NCI-H345 treated with DMSO at 0.1 percent for 48 hours (cell line): ENCODE data around the gene CDK14.

ENCODE experiments used
- DNase-seq: peaks from one replicate; lab custom pipeline; 2025; ENCODE audit not compliant: unreplicated experiment; lab: John Stamatoyannopoulos, UW

The CDK14 gene

DNA sequence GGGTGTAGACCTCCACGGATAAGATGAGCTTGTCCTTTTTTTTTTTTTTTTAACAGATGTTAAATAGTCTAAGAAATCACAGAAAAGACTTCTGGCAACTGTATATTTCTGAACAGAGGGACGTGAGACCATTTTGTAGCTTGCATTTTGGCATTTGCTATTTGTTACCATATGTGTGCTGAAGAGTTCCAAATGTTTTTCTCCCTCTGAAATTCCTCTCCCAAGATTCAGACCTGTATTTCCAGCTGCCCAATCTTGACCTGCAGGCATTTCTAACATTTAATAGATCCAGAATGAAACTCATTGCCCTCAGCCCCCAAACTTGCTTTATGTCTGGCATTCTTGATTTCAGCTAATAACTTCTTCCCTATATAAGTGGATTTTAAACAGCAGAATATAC lies 445.0 kb downstream of the CDK14 start:
- no peak for DNase-seq

DNA sequence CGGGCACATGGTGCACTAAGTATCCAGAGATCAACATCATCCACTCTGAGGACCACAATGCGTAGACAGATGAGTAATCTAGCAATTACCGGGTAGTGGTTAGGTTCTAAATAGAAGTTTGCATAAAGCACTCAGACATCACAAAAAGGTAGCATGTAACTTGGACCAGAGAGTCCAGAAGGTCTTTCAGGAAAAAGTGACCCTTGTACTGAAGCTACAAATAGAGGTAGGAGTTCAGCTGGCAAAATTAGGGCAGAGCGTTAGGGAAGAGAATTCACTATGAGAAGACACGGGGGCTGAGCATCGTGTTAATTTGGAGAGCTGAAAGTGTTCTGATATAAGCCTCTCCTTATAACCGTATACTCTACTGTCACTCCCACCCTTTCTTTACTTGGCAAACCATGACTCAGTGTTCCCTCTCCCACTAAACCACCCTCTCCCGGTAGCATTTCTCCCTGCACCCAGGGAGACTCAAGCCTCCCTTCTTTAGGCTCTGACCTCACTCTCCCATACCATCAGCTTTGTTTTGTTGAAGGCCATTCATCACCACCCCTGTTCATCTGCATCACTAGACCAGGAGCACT lies 445.9 kb downstream of the CDK14 start:
- no peak for DNase-seq

DNA sequence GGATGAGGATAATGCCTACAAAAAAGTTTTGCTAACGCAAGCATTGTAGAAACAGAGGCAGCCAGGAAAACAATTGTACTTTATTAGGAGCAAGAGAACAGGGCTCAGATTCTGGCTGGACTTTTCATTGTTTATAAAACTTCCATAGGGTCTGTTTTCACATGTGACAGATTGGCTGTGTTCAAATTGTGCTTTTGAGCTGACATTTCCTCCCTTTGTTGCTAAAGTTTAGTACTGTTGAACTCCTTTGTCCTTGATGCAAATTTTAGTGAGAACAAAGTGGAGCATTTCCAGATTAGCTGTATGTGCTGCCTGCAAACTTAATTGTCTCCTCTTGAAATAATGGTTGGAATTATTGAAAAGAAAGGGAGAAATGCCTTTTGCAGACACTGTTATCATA lies 447.1 kb downstream of the CDK14 start:
- DNase-seq, result no peak

DNA sequence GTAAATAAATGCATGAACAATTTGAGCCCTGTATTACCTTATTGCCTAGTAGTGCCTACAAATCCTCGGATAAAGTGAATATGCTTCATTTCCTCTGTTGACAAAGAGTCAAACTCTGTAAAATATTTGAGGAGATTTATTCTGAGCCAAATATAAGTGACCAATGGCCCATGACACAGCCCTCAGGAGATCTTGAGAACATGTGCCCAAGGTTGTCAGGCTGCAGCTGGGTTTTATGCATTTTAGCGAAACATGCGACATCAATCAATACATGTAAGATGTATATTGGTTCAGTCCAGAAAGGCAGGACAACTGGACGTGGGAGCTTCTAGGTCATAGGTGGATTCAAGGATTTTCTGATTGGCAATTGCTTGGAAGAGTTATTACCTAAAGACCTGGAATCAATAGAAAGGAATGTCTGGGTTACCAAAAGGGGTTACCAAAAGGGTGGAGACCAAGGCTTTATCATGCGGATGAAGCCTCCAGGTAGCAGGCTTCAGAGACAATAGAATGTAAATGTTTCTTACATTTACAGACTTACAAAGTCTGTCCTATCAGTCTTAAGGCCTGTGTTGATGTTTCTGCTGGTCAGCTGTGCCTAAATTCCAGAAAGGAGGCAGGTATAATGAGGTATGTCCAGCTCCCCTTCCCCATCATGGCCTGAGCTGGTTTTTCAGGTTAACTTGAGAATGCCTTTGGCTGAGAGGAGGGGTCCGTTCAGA lies 448.0 kb downstream of the CDK14 start:
- DNase-seq, result no peak

DNA sequence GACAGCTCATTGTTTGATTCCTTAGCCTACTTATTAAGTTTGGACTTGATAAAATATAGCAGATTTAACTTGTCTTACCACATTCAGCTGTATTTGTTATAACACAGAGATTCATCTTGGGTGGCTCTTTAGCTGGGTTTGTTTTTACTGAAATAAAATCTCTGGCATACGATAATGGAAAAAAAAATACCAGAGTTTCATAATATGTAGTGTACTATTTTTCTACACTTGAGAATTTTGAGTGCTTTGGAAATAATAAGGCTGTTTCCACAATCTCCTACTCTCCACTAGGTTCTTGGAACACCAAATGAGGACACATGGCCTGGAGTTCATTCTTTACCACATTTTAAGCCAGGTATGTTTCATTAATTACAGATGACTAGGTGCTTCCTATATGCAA lies 449.5 kb downstream of the CDK14 start:
- no peak for DNase-seq

DNA sequence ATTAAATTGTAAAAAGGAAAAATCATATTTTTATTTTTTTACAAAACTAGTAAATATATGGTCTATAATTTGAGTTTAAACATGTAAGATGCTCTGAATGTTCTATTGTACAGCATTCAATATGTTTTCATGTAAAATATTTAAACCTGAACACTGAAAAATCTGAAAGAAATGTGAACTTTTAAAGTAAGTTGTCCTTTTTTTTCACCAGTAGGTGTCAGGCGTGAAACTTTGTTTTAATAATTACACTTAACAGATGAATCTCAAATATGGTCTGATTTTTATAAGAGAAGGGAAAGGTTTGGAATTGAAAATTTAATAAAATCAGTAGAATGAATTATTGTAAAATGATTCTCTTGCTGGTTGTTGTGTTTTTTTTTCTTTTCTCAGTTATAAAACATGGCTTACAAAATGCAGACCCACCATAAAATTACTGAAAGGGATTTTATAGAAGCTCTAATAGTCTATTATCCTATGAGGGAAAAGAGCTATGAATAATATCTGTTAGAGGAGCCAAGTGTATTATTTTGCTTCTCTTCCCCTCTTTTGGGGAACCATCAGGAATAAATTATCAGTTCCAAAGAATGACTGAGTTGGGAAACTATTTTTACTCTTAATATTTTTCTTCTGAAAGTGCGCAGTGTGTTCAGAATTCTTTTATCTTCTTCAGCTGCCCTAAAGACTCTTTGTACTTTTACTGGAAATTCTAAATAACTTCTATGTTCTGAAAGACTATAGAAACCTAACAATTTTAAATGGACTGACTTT lies 450.4 kb downstream of the CDK14 start:
- DNase-seq, result no peak

DNA sequence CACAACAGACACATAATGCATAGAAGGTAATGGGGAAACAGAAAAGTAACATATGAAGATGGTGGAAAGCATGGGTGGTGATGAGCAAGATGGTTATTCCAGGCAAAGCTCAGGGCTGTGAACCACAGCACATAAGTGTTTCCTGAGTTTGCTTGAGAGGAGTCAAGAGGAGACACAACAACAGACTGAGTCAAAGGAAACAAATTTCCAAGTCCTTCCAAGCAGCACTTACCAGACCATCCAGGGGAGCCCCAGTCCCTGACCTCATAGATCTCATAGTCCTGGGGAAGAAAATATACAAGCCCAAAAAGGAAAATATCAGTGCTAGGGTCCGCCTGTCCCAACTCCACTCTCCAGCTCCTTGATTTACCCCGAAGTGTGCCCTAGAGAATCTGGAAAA lies 451.5 kb downstream of the CDK14 start:
- DNase-seq, result no peak

DNA sequence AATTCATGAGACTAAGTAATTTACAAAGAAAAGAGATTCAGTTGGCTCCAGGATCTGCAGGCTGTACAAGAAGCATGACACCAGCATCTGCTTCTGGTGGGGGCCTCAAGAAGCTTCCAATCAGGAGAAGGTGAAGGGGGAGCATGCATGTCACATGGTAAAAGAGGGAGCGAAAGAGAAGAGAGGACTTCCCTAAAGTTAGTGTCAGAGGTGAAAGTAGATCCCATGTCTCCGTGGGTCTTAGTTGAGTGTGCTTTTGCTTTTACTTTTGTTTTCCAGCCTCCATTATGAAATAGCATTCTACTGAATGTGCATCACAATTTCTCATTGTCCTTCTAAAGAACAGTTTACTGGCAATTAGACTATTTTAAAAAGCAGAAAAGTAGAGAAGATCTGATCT lies 454.6 kb downstream of the CDK14 start:
- no peak for DNase-seq

DNA sequence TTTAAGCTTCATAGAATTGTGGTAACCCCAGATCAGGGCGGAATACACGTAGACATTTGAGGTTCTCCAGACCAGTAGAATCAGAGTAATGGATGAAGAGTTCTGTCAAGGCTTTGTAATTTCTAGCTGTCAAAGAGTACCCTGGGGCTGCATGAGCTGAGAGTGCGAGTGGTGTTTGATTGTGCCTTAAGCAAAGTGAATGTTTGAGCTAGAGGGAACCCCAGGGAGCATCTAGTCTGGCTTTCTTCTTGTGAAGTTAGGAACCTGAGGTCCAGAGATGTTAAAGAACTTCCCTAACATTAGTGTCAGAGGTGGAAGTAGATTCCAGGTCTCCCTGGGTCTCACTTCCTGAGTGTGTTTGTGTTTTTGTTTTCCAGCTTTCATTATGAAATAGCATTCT lies 455.8 kb downstream of the CDK14 start:
- no peak for DNase-seq

DNA sequence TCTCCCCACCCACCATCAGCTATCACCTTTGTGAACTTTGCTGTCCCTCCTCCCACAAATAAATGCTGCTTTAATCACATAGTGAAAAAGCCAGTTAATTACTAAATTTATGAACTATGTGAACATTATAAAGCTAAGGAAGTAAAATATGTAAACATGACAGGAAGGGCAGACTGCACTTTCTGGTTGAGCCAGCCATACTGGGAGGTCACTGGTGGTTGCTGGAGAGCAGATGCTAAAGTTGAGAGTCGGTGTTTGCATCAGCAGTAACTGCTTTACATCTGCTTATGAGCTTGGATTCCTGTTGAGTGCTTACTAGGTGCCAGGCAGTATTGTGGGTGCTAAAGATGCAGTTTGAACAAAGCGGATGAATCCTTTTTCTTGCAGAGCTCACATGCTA lies 458.3 kb downstream of the CDK14 start:
- no peak for DNase-seq

DNA sequence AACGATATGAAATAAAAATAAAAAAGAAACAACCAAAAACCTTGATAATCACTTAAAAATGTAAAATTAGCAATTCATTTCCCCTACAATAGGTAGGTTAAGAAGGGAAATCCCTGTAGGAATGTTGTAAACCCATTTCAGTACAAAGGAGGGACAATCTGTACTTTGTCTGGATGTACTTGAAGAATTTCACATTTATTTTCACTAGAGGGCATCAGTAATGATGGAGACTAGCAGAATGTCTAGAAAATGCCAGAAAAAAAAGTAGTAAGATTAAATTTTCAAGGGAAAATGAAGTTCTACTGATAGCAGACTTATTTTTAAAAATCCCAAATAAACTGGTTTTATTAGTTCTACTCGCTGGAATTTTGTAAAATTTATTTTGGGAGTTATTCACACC lies 459.1 kb downstream of the CDK14 start:
- DNase-seq, result no peak

DNA sequence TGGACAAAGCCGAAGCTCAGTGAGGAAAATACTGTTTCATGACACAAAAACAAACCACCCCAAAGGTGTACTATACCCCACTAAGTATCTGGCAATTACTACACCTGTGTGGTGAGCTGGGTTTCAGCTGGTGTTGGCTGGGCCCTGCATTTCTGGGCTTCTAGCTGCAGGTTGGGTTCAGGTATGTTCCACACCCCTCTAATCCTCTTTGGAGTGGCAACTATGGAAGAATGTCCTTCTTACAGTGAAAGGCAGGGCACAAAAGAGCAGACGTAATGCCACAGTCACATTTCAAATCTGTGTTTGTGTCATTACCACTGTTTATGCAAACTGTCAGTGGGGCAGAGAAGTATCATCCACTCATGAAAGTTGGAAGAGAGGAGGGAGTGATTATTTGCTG lies 466.6 kb downstream of the CDK14 start:
- DNase-seq, result no peak

DNA sequence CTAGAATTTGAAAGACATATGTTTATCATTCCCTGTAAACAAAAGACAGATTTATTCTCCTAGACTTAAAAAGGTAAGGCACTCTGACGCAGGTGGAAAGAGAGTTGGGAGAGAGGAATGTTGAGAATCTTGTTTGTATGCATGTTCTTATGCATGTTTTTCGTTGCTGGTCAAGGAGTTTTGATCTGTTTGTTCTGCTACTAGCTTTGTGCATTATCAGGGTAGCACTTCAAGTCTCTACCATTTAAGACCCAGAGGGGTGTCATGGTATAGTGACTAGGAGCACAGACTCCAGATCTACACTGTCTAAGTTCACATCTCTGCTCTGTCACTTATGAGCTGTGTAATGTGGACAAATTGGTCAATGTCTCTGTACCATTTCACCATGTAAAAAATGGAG lies 467.9 kb downstream of the CDK14 start:
- no peak for DNase-seq

DNA sequence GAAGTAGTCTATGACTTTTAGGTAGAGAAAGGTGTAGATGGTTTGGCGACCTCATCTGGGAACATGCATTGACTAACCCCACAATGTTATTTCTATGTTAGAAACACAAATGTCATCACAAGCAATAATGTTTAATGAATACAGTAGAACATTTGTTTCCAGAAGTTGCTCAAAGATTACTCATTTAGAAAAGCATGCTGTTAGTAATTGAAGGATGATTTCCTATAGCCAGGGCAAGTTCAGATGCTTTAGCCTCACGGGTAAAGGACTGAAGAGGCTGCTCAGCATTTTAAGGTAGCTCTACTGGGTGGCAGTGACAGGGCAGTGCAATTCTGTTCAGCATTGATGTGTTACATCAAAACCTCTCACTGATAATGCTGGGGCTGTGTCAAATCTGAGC lies 468.8 kb downstream of the CDK14 start:
- no peak for DNase-seq

DNA sequence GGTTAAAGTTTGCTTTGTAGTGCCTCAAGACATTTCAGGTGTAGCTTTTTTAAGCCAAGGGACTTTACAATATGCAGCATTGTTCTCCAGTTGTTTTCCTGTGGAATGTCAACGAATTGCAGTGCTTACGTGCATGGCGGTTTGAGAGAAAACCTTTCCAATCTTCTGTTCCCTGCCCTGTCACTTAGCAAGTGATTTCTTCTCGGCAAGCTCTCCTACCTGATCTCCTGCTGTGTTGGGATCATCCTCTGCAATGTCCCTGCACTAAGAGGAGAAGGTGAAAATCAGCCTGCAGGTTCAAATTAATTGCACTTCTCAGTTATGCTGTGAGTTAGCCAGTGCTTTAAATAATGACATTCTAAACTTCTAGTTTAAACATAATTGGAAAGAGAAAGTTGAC lies 470.5 kb downstream of the CDK14 start:
- no peak for DNase-seq

DNA sequence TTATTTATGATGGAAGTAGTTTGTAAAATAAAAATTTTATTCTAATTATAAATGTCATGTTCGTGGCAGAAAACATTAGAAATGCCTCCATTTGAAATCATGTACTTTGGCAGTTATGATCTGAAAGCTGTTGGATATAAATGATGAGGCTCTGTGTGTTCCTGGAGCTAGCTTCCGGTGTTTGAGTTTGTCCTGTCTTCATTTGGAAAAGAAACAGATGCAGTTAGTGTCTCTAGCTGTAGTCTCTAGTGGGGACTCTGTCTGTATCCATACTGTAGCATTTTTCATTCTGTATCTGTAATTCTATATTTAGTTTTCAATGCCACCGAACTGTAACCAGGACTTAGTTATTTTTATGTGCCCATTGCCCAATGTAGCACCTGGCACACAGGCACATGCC lies 471.1 kb downstream of the CDK14 start:
- no peak for DNase-seq

DNA sequence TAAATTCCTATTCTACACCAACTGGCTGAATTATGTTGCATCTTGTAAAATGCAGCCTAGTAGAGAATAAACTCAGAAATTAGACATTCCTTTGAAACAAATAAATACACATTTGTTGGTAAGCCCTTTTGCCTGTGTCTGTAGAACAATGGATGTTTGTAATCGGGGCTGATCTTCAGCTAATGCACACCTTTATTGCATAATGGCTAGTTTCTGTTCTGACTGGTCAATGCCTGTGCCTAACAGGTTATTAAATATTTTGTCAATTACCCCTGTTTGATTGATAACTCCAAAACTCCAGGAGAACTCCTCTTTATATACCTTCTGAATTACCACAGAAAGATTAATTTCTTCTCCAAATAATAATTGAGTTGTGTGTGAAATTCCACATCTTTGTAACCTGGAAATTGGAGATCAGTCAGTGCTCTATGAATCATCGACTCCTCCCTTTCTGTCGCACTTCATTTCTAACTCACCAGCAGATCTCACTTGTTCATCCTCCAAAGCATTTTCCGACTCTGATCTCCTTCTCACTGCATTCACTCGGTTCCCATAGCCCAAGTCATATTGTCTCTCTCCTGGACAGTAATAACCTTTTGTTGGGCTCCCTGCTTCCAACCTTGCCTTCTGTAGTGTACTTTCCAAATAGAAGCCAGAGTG lies 472.1 kb downstream of the CDK14 start:
- DNase-seq, result no peak

DNA sequence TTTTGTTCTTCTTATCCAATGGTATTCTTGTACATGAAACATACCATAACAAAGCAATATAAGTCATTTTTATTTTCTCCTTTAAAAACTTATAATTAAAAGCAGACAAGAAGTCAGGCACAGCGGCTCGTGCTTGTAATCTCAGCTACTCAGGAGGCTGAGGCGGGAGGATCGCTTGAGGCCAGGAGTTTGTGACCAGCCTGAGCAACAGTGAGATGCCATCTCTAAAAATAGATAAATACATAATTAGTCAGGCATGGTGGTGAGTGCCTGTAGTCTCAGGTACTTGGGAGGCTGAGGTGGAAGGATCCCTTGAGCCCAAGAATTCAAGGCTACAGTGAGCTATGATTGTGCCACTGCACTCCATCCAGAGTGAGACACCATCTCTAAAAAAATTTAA lies 473.0 kb downstream of the CDK14 start:
- no peak for DNase-seq

DNA sequence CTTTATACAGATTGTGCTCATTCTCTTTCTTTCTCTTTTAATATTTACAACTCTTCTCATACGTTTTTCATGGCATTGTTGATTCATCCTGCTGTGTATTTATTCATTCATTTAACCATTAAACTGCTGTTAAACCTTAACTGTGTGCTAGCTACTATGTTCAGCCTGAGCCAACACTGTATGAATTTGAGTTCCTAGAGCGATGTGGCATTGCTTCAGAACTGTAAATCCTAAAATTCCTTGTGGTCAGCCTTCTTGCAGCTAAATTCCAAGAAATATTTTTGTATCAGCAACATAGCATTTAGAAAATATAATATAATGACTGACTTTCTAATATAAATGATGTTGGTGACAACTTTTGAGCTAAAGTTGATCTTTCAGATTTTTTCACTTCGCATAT lies 483.4 kb downstream of the CDK14 start:
- no peak for DNase-seq

DNA sequence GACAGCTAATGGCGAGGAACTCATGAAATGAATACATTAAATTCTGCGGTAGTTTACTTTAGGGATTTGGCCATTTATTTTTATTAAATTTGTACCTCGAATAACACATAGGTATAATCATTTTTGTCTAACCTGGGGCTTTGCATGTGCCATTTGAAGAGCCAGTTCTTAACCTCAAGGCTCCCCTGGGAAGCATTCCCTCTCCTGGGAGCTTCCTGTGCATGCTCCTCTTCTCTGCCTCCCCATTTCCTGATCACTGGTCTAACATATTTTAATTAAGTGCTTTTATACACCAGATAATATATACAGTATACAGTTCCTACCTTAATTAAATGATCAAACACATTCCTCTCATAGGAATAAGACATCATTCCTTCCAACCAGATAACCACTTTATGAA lies 484.2 kb downstream of the CDK14 start:
- DNase-seq, result no peak

DNA sequence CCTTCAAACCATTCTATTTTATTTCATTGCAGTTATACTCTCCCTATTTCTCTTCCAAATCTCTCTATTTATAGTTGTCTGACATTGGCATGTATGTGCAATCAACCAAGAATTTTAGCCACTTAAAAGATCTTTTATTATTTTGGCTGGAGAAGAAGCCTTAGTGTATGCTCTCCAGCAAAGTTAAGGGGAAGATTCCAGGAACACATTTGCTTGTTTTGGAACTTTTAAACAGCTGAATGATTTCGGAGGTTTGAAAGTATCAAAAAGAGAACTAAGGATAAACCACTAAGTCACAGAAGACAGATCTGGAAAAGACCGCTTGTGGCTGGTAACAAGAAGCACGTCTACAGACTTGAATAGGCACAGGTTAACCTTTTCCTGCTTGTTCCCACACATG lies 485.9 kb downstream of the CDK14 start:
- no peak for DNase-seq
